Activated CD8-positive, alpha-beta T cell treated with anti-CD3 and anti-CD28 coated beads, Interleukin-2, amount 10 ng/mL, durations not matched to agents 7 days and 5 days (primary cell): ENCODE data around the gene RAB14. TPM values are rescaled to one million over a fixed set of nuclear protein-coding genes. Genes with fewer than 3 reads are reported as not detected.

Experiments used
- ATAC-seq: fragments of 150-1000 bp; cut with Tn5 transposase; one replicate; pipeline ENCODE4 v1.10.0; 2021; ENCODE audit warnings: moderate library complexity
- CTCF ChIA-PET: fragments of 350-600 bp; sonication (Branson Sonifier 250); formaldehyde crosslinking; loops from one replicate; lab custom pipeline; 2021; ENCODE audit warnings: antibody characterized with exemption; lab: Charles Lee
- POLR2A ChIA-PET: fragments of 350-600 bp; sonication (Branson Sonifier 250); formaldehyde crosslinking; loops from one replicate; lab custom pipeline; 2021; ENCODE audit warnings: antibody characterized with exemption; lab: Charles Lee
- DNase-seq: peaks from one replicate; pipeline ENCODE4 v3.0.0-alpha.2; 2020
- H3K27ac Mint-ChIP-seq: one replicate; pipeline ENCODE4 v1.8.0; 2021; ENCODE audit warnings: mild to moderate bottlenecking, mixed read lengths
- H3K27me3 Mint-ChIP-seq: one replicate; pipeline ENCODE4 v1.8.0; 2021; ENCODE audit warnings: low read depth, mixed read lengths
- H3K36me3 Mint-ChIP-seq: one replicate; pipeline ENCODE4 v1.8.0; 2021; ENCODE audit warnings: low read depth, mixed read lengths
- H3K4me1 Mint-ChIP-seq: one replicate; pipeline ENCODE4 v1.8.0; 2021; ENCODE audit warnings: low read depth, mixed read lengths
- H3K4me3 Mint-ChIP-seq: one replicate; pipeline ENCODE4 v1.8.0; 2021; ENCODE audit warnings: mild to moderate bottlenecking, mixed read lengths
- H3K9me3 Mint-ChIP-seq: one replicate; pipeline ENCODE4 v1.8.0; 2022; ENCODE audit warnings: mixed read lengths; ENCODE audit not compliant: insufficient read depth
- total RNA-seq, 2 experiments: library from RNA; stranded (reverse); gene quantifications; one replicate each; pipeline ENCODE4 v1.2.3, GENCODE V29; 2021

The RAB14 gene
- total RNA-seq, 2 experiments from 2014 or later = 56.7 to 68.2 TPM

- no peak overlapping the region for H3K4me3 Mint-ChIP-seq
- no peak overlapping the region for H3K27ac Mint-ChIP-seq
- no peak for DNase-seq
- ATAC-seq = no peak
- no peaks in the 10 kb centered on the region for H3K27me3 Mint-ChIP-seq
- H3K4me1 Mint-ChIP-seq = no peaks in the 10 kb centered on the region
- peaks cover 2% of the 10 kb centered on the region for H3K36me3 Mint-ChIP-seq
- H3K9me3 Mint-ChIP-seq = no peaks in the 10 kb centered on the region
- ChIA-PET POLR2A (no interaction called here), CTCF (interaction anchor here (1.4 to 2.4 kb wide), 3 partner anchors 20 to 86 kb away, joined by 3 to 18 read pairs (median 3); no protein-coding TSS in a partner anchor)
These were observed 32.5 kb upstream of the RAB14 start for GRCh38 chr9:121233906-121234831.

- no peak for DNase-seq
- Mint-ChIP-seq H3K4me1 (peaks cover 2% of the 10 kb centered on the region), H3K9me3 (no peaks in the 10 kb centered on the region), H3K4me3 (no peak overlapping the region), H3K36me3 (peaks cover 2% of the 10 kb centered on the region), H3K27ac (no peak overlapping the region), H3K27me3 (no peaks in the 10 kb centered on the region)
- CTCF ChIA-PET = interaction anchor here (1.2 to 1.5 kb wide), 2 partner anchors 11 to 19 kb away, joined by 3 to 4 read pairs; no protein-coding TSS in a partner anchor
- POLR2A ChIA-PET = no interaction called here
- no peak for ATAC-seq
These were observed 30.6 kb upstream of the RAB14 start for GRCh38 chr9:121232251-121232650.

- CTCF ChIA-PET = interaction anchor here (0.9 to 1.7 kb wide), 3 partner anchors 13 to 18 kb away, joined by 3 to 5 read pairs (median 5); no protein-coding TSS in a partner anchor
- H3K4me1 Mint-ChIP-seq = peaks cover 2% of the 10 kb centered on the region
- ATAC-seq (no peak), DNase-seq (no peak)
- POLR2A ChIA-PET = no interaction called here
- H3K4me3 Mint-ChIP-seq = no peak overlapping the region
- peaks cover 2% of the 10 kb centered on the region for H3K36me3 Mint-ChIP-seq
- no peaks in the 10 kb centered on the region for H3K9me3 Mint-ChIP-seq
- no peak overlapping the region for H3K27ac Mint-ChIP-seq
- no peaks in the 10 kb centered on the region for H3K27me3 Mint-ChIP-seq
These were observed 28.6 kb upstream of the RAB14 start for GRCh38 chr9:121230256-121230655.

- H3K27me3 Mint-ChIP-seq = no peaks in the 10 kb centered on the region
- DNase-seq (no peak), ATAC-seq (no peak)
- H3K9me3 Mint-ChIP-seq = no peaks in the 10 kb centered on the region
- CTCF ChIA-PET = interaction anchor here (0.9 kb wide), 1 partner anchor 12 kb away, joined by 3 read pairs; no protein-coding TSS in a partner anchor
- POLR2A ChIA-PET = no interaction called here
- H3K27ac Mint-ChIP-seq = no peak overlapping the region
- H3K4me3 Mint-ChIP-seq = no peak overlapping the region
- H3K36me3 Mint-ChIP-seq = peaks cover 2% of the 10 kb centered on the region
- H3K4me1 Mint-ChIP-seq = peaks cover 2% of the 10 kb centered on the region
These were observed 26.2 kb upstream of the RAB14 start for GRCh38 chr9:121227862-121228261.

GRCh38 chr9:121226175-121226574 is 24.5 kb upstream of the RAB14 start:
- H3K27me3 Mint-ChIP-seq = no peaks in the 10 kb centered on the region
- no peaks in the 10 kb centered on the region for H3K36me3 Mint-ChIP-seq

GRCh38 chr9:121225240-121225639 is 23.6 kb upstream of the RAB14 start:
- H3K27ac Mint-ChIP-seq = no peak overlapping the region
- H3K36me3 Mint-ChIP-seq = no peaks in the 10 kb centered on the region
- DNase-seq = no peak
- H3K9me3 Mint-ChIP-seq = no peaks in the 10 kb centered on the region
- peaks cover 2% of the 10 kb centered on the region for H3K4me1 Mint-ChIP-seq
- POLR2A ChIA-PET = no interaction called here
- H3K4me3 Mint-ChIP-seq = no peak overlapping the region
- no peaks in the 10 kb centered on the region for H3K27me3 Mint-ChIP-seq
- CTCF ChIA-PET = interaction anchor here (1.5 to 3.4 kb wide), 2 partner anchors 12 to 53 kb away, joined by 5 to 18 read pairs; no protein-coding TSS in a partner anchor
- ATAC-seq = no peak

More at GRCh38 chr9:121226175-121226574, 24.5 kb upstream of the RAB14 start:
- Mint-ChIP-seq H3K4me3 (no peak overlapping the region), H3K4me1 (peaks cover 2% of the 10 kb centered on the region), H3K27ac (no peak overlapping the region), H3K9me3 (no peaks in the 10 kb centered on the region)
- CTCF ChIA-PET = interaction anchor here (0.8 to 1.4 kb wide), 3 partner anchors 13 to 52 kb away, joined by 3 to 8 read pairs (median 6); no protein-coding TSS in a partner anchor
- no peak for DNase-seq
- no peak for ATAC-seq
- POLR2A ChIA-PET = no interaction called here

- ATAC-seq = no peak
- ChIA-PET CTCF (interaction anchor here (0.6 to 3.4 kb wide), 4 partner anchors 9 to 1769 kb away, joined by 3 to 18 read pairs (median 4); no protein-coding TSS in a partner anchor), POLR2A (no interaction called here)
- no peaks in the 10 kb centered on the region for H3K36me3 Mint-ChIP-seq
- no peak overlapping the region for H3K27ac Mint-ChIP-seq
- no peak overlapping the region for H3K4me3 Mint-ChIP-seq
- no peaks in the 10 kb centered on the region for H3K9me3 Mint-ChIP-seq
- no peaks in the 10 kb centered on the region for H3K27me3 Mint-ChIP-seq
- DNase-seq = no peak
- H3K4me1 Mint-ChIP-seq = no peaks in the 10 kb centered on the region
These were observed 21.0 kb upstream of the RAB14 start for GRCh38 chr9:121222524-121223171.

GRCh38 chr9:121221664-121222055 is 20.0 kb upstream of the RAB14 start:
- Mint-ChIP-seq H3K4me1 (peaks cover 2% of the 10 kb centered on the region), H3K27ac (no peak overlapping the region), H3K36me3 (no peaks in the 10 kb centered on the region), H3K27me3 (no peaks in the 10 kb centered on the region), H3K9me3 (no peaks in the 10 kb centered on the region), H3K4me3 (no peak overlapping the region)
- no peak for ATAC-seq
- ChIA-PET CTCF (interaction anchor here (1.2 kb wide), 2 partner anchors 9 to 11 kb away, joined by 3 to 5 read pairs; no protein-coding TSS in a partner anchor), POLR2A (no interaction called here)
- no peak for DNase-seq

GRCh38 chr9:121220996-121221663 is 19.5 kb upstream of the RAB14 start:
- Mint-ChIP-seq H3K36me3 (no peaks in the 10 kb centered on the region), H3K27me3 (no peaks in the 10 kb centered on the region), H3K27ac (no peak overlapping the region), H3K9me3 (no peaks in the 10 kb centered on the region), H3K4me3 (no peak overlapping the region), H3K4me1 (peaks cover 7% of the 10 kb centered on the region)
- no peak for ATAC-seq
- POLR2A ChIA-PET = no interaction called here
- CTCF ChIA-PET = interaction anchor here (1.2 kb wide), 2 partner anchors 8 to 12 kb away, joined by 3 to 5 read pairs; no protein-coding TSS in a partner anchor
- DNase-seq = no peak

- H3K27me3 Mint-ChIP-seq = no peaks in the 10 kb centered on the region
- H3K4me3 Mint-ChIP-seq = no peak overlapping the region
- ChIA-PET CTCF (no interaction called here), POLR2A (no interaction called here)
- H3K4me1 Mint-ChIP-seq = peaks cover 9% of the 10 kb centered on the region
- no peak overlapping the region for H3K27ac Mint-ChIP-seq
- DNase-seq (no peak), ATAC-seq (no peak)
- H3K9me3 Mint-ChIP-seq = no peaks in the 10 kb centered on the region
- H3K36me3 Mint-ChIP-seq = no peaks in the 10 kb centered on the region
These were observed 17.9 kb upstream of the RAB14 start for GRCh38 chr9:121219530-121219929.

- H3K36me3 Mint-ChIP-seq = no peaks in the 10 kb centered on the region
- ATAC-seq (no peak), DNase-seq (no peak)
- no peaks in the 10 kb centered on the region for H3K9me3 Mint-ChIP-seq
- peaks cover 9% of the 10 kb centered on the region for H3K4me1 Mint-ChIP-seq
- no peaks in the 10 kb centered on the region for H3K27me3 Mint-ChIP-seq
- ChIA-PET POLR2A (no interaction called here), CTCF (interaction anchor here (0.8 to 1.4 kb wide), 3 partner anchors 9 to 182 kb away, joined by 3 to 6 read pairs (median 3); no protein-coding TSS in a partner anchor)
- no peak overlapping the region for H3K4me3 Mint-ChIP-seq
- no peak overlapping the region for H3K27ac Mint-ChIP-seq
These were observed 16.8 kb upstream of the RAB14 start for GRCh38 chr9:121218357-121219027.
